Adrenal gland (tissue), 12 donors: ENCODE data around the gene HES7. TPM values are rescaled to one million over a fixed set of nuclear protein-coding genes. Genes with fewer than 3 reads are reported as not detected.
A peak's percentile ranks its signal among the peaks of the same experiment; 100 is the strongest.

Experiments
- DNase-seq, 7 donors: peaks; one replicate each; pipeline ENCODE4 v3.0.0-alpha.2; 2019 to 2020
- H3K27ac ChIP-seq, 5 donors: fragments of 200-600 bp; sonication (generic) in 4 of 5; 1 replicate in 3 of 5; 2 replicates in 2 of 5; pipeline versions ENCODE4 v1.5.1 to v1.8.0; 2016 to 2020; ENCODE audit warnings: mild to moderate bottlenecking in 1 of 5
- H3K27me3 ChIP-seq: fragments of 200-600 bp; 2 replicates; pipeline ENCODE4 v1.8.0; 2021
- H3K36me3 ChIP-seq, 2 donors: fragments of 200-600 bp; replicated peaks in 1 of 2; 1 replicate in 1 of 2; 2 replicates in 1 of 2; pipeline versions ENCODE4 v1.5.1 to v1.8.0; 2018 to 2022
- H3K4me1 ChIP-seq, 2 donors: fragments of 200-600 bp; replicated peaks in 1 of 2; 1 replicate in 1 of 2; 2 replicates in 1 of 2; pipeline versions ENCODE4 v1.5.1 to v1.8.0; 2018 to 2021
- H3K4me3 ChIP-seq, 4 donors: fragments of 200-600 bp; sonication (generic) in 3 of 4; one replicate each; pipeline ENCODE4 v1.5.1; 2016 to 2018
- H3K9me3 ChIP-seq, 3 donors: fragments of 200-600 bp; sonication (generic) in 1 of 3; replicated peaks in 1 of 3; 1 replicate in 2 of 3; 2 replicates in 1 of 3; pipeline versions ENCODE4 v1.5.1 to v1.8.0; 2016 to 2021
- POLR2A ChIP-seq, 2 donors: fragments of 450-650 bp; IDR thresholded peaks; one replicate each; pipeline ENCODE4 v1.6.1; 2017; ENCODE audit warnings: antibody characterized with exemption in 2 of 2, mild to moderate bottlenecking in 2 of 2, moderate library complexity in 1 of 2
- WGBS, 4 donors: extraction: QIAGEN DNeasy Blood & Tissue Kit in 2 of 4; methylation state at CpG; one replicate each; pipeline versions ENCODE4 v1.1.5 to v1.1.7; 2013 to 2017; 5-methylcytosine and 5-hydroxymethylcytosine counted together
- intact Hi-C, 2 donors: fragments of 100-400 bp; cut with DNase I; formaldehyde crosslinking; loops; one replicate each; pipeline versions ENCODE4 v1.14.1 to v1.15.0; 2022 to 2023
- polyA plus RNA-seq, 3 donors: library from polyadenylated mRNA; stranded (reverse); fragments of 200-250 nt in 2 of 3; fragments of 350-450 nt in 1 of 3; fragmentation: Illumina TruSeq in 1 of 3; extraction: RNeasy Lipid Tissue Mini Kit (QIAGEN cat#74804) in 1 of 3; gene quantifications; one replicate each; pipeline ENCODE4 v1.2.3, GENCODE V29; 2013 to 2014
- total RNA-seq, 9 donors: library from RNA; depleted of rRNA in 4 of 9; stranded (reverse); fragments of >200 nt in 4 of 9; fragments of 120-200 nt in 1 of 9; fragmentation: NEBNext Ultra II Directional in 1 of 9; extraction: Animal tissue kit (Norgen Biotek cat#: 25700) in 1 of 9; gene quantifications; one replicate each; pipeline versions ENCODE4 v1.1.0 to v1.2.4, GENCODE V29; 2013 to 2023
- TF ChIP-seq, protein P1 (sequence below), 6 experiments: fragments of 450-650 bp in 4 of 6; fragments of 200-600 bp in 2 of 6; sonication (generic) in 1 of 6; IDR thresholded peaks; 1 replicate in 5 of 6; 2 replicates in 1 of 6; pipeline versions ENCODE4 v1.5.1 to v1.8.0; 2016 to 2021; ENCODE audit warnings: antibody characterized with exemption in 6 of 6, mild to moderate bottlenecking in 2 of 6, moderate library complexity in 1 of 6
- donor health status: healthy with polysubstance abuse.
- donor health status: Bipolar disorder and iron deficiency.
- donor health status: DM: yes; HTN: yes; CAD: no.
- donor health status: DM: no; HTN: no; CAD: no.
- donor health status: DM: no; HTN: no; CAD: no.
- donor health status: DM: yes; HTN: yes; CAD: no.

The HES7 gene
- total and polyA plus RNA-seq, 12 donors: 0.06 to 1.0 (median 0.32) TPM; not detected in 7

DNA sequence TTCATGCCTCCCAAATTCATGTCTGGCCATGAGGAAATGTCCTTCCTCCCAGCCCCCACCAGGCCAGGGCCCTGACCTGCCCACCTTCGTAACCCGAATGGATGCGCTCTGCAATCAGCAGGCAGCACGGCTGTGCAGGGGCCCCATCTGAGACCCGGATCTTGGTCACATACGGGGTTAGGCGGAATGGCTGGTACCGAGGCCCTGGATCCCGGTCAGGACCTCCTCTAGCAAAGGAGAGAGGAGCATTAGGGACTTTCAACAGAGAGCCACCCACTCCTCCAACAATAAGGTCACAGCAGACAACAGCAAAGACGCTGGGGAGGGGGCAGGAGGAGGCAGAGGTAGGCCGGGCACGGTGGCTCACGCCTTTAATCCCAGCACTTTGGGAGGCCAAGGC lies 24.7 kb upstream of the HES7 start:
- peak in 1 of 7 donors; percentile 53 for DNase-seq
- intact Hi-C loops: no loop called here
- H3K27me3 ChIP-seq: no peaks in the 10 kb centered on the region
- peaks cover 25 to 43% of the 10 kb centered on the region in 2 donors for H3K4me1 ChIP-seq
- H3K36me3 ChIP-seq: peaks cover 0 to 76% of the 10 kb centered on the region in 2 donors
- peak overlapping the region in 3 of 5 donors; percentile 14 to 81 (median 76) for H3K27ac ChIP-seq
- whole genome bisulfite sequencing, 4 donors: 69 to 82% (median 79%) methylated on average over 4 to 13 of the region's 13 CpGs
- TF ChIP-seq, protein P1, sequence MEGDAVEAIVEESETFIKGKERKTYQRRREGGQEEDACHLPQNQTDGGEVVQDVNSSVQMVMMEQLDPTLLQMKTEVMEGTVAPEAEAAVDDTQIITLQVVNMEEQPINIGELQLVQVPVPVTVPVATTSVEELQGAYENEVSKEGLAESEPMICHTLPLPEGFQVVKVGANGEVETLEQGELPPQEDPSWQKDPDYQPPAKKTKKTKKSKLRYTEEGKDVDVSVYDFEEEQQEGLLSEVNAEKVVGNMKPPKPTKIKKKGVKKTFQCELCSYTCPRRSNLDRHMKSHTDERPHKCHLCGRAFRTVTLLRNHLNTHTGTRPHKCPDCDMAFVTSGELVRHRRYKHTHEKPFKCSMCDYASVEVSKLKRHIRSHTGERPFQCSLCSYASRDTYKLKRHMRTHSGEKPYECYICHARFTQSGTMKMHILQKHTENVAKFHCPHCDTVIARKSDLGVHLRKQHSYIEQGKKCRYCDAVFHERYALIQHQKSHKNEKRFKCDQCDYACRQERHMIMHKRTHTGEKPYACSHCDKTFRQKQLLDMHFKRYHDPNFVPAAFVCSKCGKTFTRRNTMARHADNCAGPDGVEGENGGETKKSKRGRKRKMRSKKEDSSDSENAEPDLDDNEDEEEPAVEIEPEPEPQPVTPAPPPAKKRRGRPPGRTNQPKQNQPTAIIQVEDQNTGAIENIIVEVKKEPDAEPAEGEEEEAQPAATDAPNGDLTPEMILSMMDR (IDR thresholded peaks at IDR 0.05): no peak
- TF ChIP-seq POLR2A (IDR thresholded peaks at IDR 0.05): no peak
- H3K4me3 ChIP-seq: no peak overlapping the region
- H3K9me3 ChIP-seq: no peaks in the 10 kb centered on the region

- H3K9me3 ChIP-seq: no peaks in the 10 kb centered on the region
- 72 to 88% (median 84%) methylated on average over 7 to 13 of the region's 13 CpGs for WGBS, 4 donors
- intact Hi-C loops: no loop called here
- peak overlapping the region in 4 of 5 donors; percentile 6 to 81 (median 48) for H3K27ac ChIP-seq
- peaks cover 18 to 37% of the 10 kb centered on the region in 2 donors for H3K4me1 ChIP-seq
- H3K4me3 ChIP-seq: no peak overlapping the region
- no peaks in the 10 kb centered on the region for H3K27me3 ChIP-seq
- TF ChIP-seq POLR2A (IDR thresholded peaks at IDR 0.05): no peak
- TF ChIP-seq, protein P1 (IDR thresholded peaks at IDR 0.05): no peak
- H3K36me3 ChIP-seq: peaks cover 0 to 80% of the 10 kb centered on the region in 2 donors
- peak in 1 of 7 donors; percentile 51 for DNase-seq
Measured at GRCh38 chr17:8147805-8148404, 24.0 kb upstream of the HES7 start.

DNA sequence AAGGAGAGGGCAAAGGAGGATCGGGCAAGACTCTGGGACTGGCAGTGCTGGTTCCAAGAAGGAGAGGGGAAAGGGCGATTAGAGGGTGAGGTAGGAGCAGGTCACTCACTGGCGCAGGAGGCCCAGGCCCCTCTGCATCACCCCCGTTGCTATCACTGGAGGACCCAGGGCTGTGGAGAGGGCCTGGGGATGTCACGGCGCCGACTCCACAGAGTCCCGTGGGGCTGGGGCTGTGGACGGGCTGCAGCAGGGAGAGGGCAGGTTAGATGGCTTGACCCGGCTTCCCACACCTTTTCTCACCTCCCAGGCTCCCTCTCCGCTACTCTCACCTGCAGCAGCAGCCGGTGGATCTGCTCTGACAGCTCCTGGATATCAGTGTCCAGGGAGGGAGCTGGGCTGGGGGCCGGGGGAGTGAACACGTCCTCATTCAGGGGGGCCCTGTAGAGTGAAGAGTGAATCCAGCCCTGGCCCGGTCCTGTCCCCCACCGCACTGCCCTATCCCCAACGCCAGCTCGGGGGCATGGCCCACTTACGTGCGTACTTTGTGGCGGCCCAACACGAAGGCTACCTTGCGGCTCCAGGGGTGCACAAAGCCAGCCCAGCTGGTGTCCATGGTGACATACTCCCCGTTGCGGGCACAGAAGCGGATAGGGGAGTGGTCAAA lies 23.4 kb upstream of the HES7 start:
- intact Hi-C loops: no loop called here
- DNase-seq: peak in 3 of 7 donors; percentile 39 to 54 (median 48)
- Histone ChIP-seq H3K9me3 (no peaks in the 10 kb centered on the region), H3K4me1 (peaks cover 14 to 32% of the 10 kb centered on the region in 2 donors), H3K4me3 (no peak overlapping the region), H3K27me3 (no peaks in the 10 kb centered on the region), H3K27ac (peak overlapping the region in 4 of 5 donors; percentile 6 to 81 (median 48)), H3K36me3 (peaks cover 0 to 85% of the 10 kb centered on the region in 2 donors)
- TF ChIP-seq, protein P1 (IDR thresholded peaks at IDR 0.05): no peak
- peak in 1 of 2 donors; percentile 21 for TF ChIP-seq POLR2A (IDR thresholded peaks at IDR 0.05)
- WGBS, 4 donors: 72 to 79% (median 77%) methylated on average over 13 to 26 of the region's 26 CpGs

DNA sequence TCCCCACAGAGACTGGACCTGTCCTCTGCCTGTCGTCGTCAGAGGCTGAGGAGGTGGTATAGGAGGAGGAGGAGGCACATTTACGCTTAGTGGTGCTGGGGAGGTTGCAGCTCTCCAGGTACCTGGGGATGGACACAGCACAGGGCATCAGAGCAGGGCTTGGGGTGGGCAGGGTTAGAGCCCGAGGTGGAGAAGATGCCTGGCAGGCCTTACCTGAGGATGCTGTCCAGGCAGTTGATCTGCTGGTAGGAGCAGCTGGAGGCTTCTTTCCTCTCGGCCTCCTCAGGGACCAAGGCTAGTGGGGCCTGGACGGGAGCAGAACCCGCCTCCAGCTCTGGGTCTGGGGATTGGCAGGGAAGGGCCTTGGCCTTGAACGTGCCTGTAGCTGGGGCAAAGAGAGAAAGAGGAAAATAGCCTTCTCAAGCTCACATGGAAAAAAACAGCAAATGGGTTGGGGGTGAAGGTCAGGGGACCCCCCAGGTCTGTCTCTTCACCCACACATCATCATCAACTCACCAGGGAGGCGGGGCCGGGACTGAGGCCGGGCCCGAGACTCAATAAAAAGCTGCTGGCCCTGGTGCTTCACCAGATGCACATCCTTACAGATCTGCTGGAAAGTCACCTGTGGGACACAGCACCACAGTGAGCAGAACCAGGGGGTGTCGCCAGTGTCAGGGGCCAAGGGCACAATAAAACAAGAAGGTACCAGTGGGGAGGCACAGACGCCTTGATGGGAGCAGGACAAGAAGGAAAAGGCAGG lies 22.7 kb upstream of the HES7 start:
- H3K36me3 ChIP-seq: peaks cover 0 to 92% of the 10 kb centered on the region in 2 donors
- H3K4me3 ChIP-seq: no peak overlapping the region
- peak overlapping the region; percentile 6 to 81 (median 19) for H3K27ac ChIP-seq
- H3K9me3 ChIP-seq: no peaks in the 10 kb centered on the region
- TF ChIP-seq POLR2A (IDR thresholded peaks at IDR 0.05): no peak
- TF ChIP-seq, protein P1 (IDR thresholded peaks at IDR 0.05): no peak
- 57 to 69% (median 65%) methylated on average over 14 of the region's 14 CpGs for WGBS, 4 donors
- DNase-seq: peak in 5 of 7 donors; percentile 28 to 56 (median 51)
- intact Hi-C loops: no loop called here
- H3K27me3 ChIP-seq: no peaks in the 10 kb centered on the region
- H3K4me1 ChIP-seq: peaks cover 14 to 32% of the 10 kb centered on the region in 2 donors
